ACC112 (cell line): ENCODE results near the gene ICOS.
"Not testable (repeated sequence)": the region's sequence is repeated elsewhere in the genome, so short reads cannot be mapped to it uniquely, and the experiment has no call there.

Experiments used
- H2AFZ ChIP-seq: fragments of 200-600 bp; sonication (generic); one replicate; pipeline ENCODE4 v1.6.0; 2017; ENCODE audit warnings: antibody characterized with exemption, low read length; ENCODE audit not compliant: unreplicated experiment
- H3K27ac ChIP-seq: fragments of 200-600 bp; sonication (generic); 2 replicates; pipeline ENCODE4 v1.5.1; 2014; ENCODE audit warnings: low read depth, mild to moderate bottlenecking, antibody characterized with exemption, low read length, moderate library complexity
- H3K27me3 ChIP-seq: fragments of 200-600 bp; sonication (generic); 2 replicates; pipeline ENCODE4 v1.6.1; 2014; ENCODE audit warnings: mild to moderate bottlenecking, antibody characterized with exemption, low read length, moderate library complexity, mixed read lengths; ENCODE audit not compliant: insufficient read depth
- H3K36me3 ChIP-seq: fragments of 200-600 bp; sonication (generic); 2 replicates; pipeline ENCODE4 v1.6.1; 2016; ENCODE audit warnings: mild to moderate bottlenecking, antibody characterized with exemption, low read length, moderate library complexity, mixed read lengths; ENCODE audit not compliant: insufficient read depth
- H3K4me1 ChIP-seq: fragments of 200-600 bp; sonication (generic); one replicate; pipeline ENCODE4 v1.6.1; 2016; ENCODE audit warnings: low read length, mixed read lengths; ENCODE audit not compliant: insufficient read depth, unreplicated experiment, control insufficient read depth
- H3K4me3 ChIP-seq: fragments of 200-600 bp; sonication (generic); 2 replicates; pipeline ENCODE4 v1.5.1; 2014; ENCODE audit warnings: mild to moderate bottlenecking, low read depth, low read length
- H3K79me2 ChIP-seq: fragments of 200-600 bp; sonication (generic); one replicate; pipeline ENCODE4 v1.6.0; 2016; ENCODE audit warnings: low read length; ENCODE audit not compliant: control insufficient read depth, unreplicated experiment, insufficient read depth

ICOS gene

DNA sequence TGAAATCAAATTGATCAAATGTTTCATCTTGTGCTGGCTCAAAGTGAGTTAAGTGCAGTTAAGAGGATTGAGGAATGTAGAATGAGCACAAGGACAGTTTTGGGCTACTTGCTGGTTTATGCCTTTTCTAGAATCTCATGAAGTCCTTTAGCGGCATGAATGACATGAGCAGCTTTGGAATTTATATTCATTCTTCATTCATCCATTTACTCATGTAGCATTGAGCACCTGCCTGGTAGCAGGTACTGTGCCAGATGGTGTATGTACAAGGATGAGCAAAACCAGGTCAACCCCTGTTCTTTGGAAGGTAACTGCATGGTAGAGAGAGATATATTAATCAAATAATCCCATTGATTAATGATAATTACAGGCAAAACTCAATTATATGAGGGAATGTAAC lies 1.2 kb downstream of the ICOS start:
- Histone ChIP-seq H3K4me3 (no peak overlapping the region), H3K27ac (no peak overlapping the region), H3K79me2 (no peaks in the 10 kb centered on the region), H3K27me3 (peaks cover 33% of the 10 kb centered on the region; the same call in 1 of the 2 replicates), H2AFZ (no peak overlapping the region), H3K4me1 (no peaks in the 10 kb centered on the region), H3K36me3 (no peaks in the 10 kb centered on the region)

DNA sequence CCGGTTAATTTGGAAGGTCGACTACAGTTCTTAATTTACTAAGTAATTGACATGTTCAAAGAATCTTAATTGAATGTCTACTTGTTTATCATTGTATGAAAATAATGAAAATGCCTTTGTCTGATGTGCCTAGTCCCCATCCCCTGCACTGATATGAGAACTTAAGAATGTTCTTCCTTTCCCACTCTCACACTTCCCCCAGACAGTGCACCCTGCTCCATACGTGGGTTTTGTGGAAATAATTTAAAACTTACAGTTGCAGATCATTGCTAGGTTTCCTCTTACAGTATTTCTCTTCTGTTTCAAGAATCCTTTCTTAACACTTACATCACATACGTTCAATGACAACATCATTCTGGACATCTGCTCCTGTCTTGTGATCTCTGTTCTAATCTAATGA lies 3.5 kb downstream of the ICOS start:
- Histone ChIP-seq H3K27ac (no peak overlapping the region), H3K4me1 (no peaks in the 10 kb centered on the region), H3K4me3 (no peak overlapping the region), H3K27me3 (peaks cover 40% of the 10 kb centered on the region), H2AFZ (no peak overlapping the region), H3K79me2 (no peaks in the 10 kb centered on the region), H3K36me3 (no peaks in the 10 kb centered on the region)

DNA sequence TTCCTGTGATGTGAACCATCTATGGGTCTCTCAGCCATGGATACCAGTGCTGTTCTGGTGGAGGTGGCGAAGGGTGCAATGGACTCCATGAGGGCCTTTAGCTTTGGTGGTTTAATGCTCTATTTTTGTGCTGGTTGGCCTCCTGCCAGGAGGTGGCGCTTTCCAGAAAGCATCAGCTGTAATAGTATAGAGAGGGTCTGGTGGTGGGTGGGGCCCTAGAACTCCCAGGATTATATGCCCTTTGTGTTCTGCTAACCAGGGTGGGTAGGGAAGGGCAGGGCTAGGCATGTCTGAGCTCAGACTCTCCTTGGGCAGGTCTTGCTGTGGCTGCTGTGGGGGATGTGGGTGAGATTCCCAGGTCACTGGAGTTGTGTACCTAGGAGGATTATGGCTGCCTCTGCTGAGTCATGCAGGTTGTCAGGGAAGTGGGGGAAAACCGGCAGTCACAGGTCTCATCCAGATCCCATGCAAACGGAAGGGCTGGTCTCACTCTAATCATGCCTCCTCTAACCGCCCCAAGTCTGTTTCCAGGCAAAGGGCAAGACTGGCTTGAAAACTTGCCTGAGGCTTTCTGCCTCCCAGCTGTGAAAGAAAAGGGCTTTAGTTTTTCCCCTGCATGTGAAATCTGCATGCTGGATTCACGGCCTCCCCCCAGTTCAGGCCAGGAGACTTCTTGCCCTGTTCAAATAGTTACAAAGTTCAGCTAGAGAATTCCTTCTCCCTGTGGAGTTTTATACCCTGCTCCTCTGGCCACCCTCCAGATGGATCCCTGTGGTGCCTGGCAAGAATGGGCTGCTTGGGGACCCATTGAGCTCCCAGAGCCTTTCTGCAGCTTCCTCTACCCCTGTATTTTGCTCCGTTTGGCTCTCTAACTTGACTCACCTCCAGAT lies 7.2 kb downstream of the ICOS start:
- not testable (repeated sequence) for H2AFZ ChIP-seq, H3K4me3 ChIP-seq, H3K79me2 ChIP-seq, H3K36me3 ChIP-seq, H3K27ac ChIP-seq, H3K4me1 ChIP-seq
- H3K27me3 ChIP-seq = peaks cover 39% of the 10 kb centered on the region

DNA sequence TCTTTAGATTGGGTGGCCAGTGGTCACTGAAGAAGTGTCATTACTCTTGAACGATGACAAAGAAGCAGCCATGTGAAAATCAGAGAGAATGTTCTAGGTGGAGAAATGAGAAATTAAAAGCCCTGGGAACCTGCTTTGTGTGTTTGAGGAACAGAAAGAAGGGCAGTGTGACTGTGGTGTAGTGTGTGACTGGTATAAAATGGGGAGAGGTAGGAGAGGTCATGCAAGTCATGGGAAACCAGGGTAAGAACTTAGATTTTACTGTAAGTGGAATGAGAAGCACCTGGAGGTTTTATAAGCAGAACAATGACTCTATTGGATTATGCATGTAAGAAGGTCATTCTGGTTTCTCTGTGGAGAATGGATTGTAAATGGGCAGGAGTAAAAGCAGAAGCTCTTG lies 12.2 kb downstream of the ICOS start:
- peaks cover 15% of the 10 kb centered on the region for H3K27me3 ChIP-seq
- H3K4me3 ChIP-seq = no peak overlapping the region
- H3K27ac ChIP-seq = no peak overlapping the region
- no peaks in the 10 kb centered on the region for H3K36me3 ChIP-seq
- no peaks in the 10 kb centered on the region for H3K79me2 ChIP-seq
- no peaks in the 10 kb centered on the region for H3K4me1 ChIP-seq
- H2AFZ ChIP-seq = no peak overlapping the region

DNA sequence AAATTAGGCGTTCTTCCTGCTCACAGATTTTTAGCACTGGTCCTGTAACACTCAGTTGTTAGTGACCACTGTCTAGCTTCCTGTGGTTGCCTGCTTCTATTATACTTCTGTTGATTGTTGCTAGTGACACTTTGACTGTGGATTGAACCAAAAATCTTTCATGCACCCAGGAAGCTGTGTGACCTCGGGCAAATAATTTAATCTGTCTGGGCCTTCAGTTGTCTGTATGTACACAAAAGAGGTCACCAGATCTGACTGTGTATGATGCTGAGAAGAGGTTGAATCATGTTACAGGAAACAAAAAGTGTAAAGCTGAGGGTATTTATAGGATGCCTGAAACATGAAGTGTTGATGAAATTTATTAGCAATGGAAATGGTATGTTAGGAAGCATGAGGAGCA lies 12.7 kb downstream of the ICOS start:
- no peaks in the 10 kb centered on the region for H3K79me2 ChIP-seq
- H3K4me1 ChIP-seq = no peaks in the 10 kb centered on the region
- peaks cover 14% of the 10 kb centered on the region for H3K27me3 ChIP-seq
- H3K4me3 ChIP-seq = no peak overlapping the region
- no peak overlapping the region for H3K27ac ChIP-seq
- H3K36me3 ChIP-seq = no peaks in the 10 kb centered on the region
- no peak overlapping the region for H2AFZ ChIP-seq

DNA sequence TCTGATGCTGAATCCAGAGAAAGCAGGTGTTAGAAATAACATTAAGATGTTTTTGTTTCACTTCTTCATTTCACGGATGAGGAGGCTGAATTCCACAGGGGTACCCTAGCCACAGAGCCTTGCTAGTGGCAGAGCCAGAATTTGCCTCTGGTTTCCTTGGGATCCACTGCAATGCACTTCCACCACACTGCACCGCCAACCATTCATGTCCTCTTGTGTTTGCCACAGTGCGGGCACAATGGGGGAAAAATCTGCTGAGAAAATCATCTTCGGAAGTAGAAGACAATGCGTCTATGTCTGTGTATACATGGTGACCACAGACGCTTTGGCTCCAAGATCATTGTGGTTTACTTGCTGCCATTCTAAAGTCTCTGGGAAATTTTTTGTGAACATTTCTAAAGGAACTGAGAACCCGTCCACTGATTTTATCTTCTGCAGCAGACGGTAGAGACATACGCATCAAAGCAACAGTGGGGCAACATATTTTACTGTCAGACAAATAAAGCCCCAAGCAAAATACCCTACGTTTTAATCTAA lies 14.9 kb downstream of the ICOS start:
- H3K27ac ChIP-seq = no peak overlapping the region
- H3K79me2 ChIP-seq = no peaks in the 10 kb centered on the region
- no peaks in the 10 kb centered on the region for H3K4me1 ChIP-seq
- no peaks in the 10 kb centered on the region for H3K36me3 ChIP-seq
- no peak overlapping the region for H3K4me3 ChIP-seq
- 0 out of 2 replicates have a peak, but pooled peaks cover 7% of the 10 kb centered on the region for H3K27me3 ChIP-seq
- H2AFZ ChIP-seq = no peak overlapping the region

DNA sequence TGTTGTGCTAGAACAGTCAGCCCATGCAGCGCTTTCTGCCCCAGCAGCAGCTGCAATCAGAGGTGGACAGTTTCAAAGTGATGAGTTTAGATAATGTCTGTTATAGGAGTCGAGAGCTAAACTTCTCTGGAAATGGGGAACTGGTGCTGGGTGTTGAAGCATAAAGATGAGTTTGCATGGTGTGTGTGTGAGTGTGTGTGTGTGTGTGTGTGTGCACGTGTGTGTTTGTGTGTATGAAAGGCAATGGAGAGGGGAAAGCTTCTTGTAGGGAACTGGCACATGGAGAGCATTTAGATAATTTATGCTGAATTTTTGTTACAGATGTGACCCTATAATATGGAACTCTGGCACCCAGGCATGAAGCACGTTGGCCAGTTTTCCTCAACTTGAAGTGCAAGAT lies 22.7 kb downstream of the ICOS start:
- Histone ChIP-seq H3K4me1 (no peaks in the 10 kb centered on the region), H3K79me2 (no peaks in the 10 kb centered on the region), H3K27me3 (peaks cover 19% of the 10 kb centered on the region; the same call in 1 of the 2 replicates), H2AFZ (no peak overlapping the region), H3K27ac (no peak overlapping the region), H3K4me3 (no peak overlapping the region), H3K36me3 (no peaks in the 10 kb centered on the region)

DNA sequence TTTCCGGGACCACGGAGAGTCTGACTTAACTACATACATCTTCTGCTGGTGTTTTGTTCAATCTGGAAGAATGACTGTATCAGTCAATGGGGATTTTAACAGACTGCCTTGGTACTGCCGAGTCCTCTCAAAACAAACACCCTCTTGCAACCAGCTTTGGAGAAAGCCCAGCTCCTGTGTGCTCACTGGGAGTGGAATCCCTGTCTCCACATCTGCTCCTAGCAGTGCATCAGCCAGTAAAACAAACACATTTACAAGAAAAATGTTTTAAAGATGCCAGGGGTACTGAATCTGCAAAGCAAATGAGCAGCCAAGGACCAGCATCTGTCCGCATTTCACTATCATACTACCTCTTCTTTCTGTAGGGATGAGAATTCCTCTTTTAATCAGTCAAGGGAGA lies 23.1 kb downstream of the ICOS start:
- Histone ChIP-seq H3K27ac (no peak overlapping the region), H2AFZ (no peak overlapping the region), H3K4me1 (no peaks in the 10 kb centered on the region), H3K27me3 (peaks cover 19% of the 10 kb centered on the region; the same call in 1 of the 2 replicates), H3K4me3 (no peak overlapping the region), H3K79me2 (no peaks in the 10 kb centered on the region), H3K36me3 (no peaks in the 10 kb centered on the region)

DNA sequence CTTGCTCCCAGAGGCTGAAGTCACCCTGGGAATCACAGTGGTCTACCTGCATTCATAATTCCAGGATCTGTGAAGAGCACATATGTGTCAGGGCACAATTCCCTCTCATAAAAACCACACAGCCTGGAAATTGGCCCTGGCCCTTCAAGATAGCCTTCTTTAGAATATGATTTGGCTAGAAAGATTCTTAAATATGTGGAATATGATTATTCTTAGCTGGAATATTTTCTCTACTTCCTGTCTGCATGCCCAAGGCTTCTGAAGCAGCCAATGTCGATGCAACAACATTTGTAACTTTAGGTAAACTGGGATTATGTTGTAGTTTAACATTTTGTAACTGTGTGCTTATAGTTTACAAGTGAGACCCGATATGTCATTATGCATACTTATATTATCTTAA lies 24.2 kb downstream of the ICOS start:
- H2AFZ ChIP-seq = no peak overlapping the region
- no peak overlapping the region for H3K4me3 ChIP-seq
- H3K36me3 ChIP-seq = no peaks in the 10 kb centered on the region
- H3K27ac ChIP-seq = no peak overlapping the region
- no peaks in the 10 kb centered on the region for H3K4me1 ChIP-seq
- H3K79me2 ChIP-seq = no peaks in the 10 kb centered on the region
- peaks cover 14% of the 10 kb centered on the region; the same call in 1 of the 2 replicates for H3K27me3 ChIP-seq

DNA sequence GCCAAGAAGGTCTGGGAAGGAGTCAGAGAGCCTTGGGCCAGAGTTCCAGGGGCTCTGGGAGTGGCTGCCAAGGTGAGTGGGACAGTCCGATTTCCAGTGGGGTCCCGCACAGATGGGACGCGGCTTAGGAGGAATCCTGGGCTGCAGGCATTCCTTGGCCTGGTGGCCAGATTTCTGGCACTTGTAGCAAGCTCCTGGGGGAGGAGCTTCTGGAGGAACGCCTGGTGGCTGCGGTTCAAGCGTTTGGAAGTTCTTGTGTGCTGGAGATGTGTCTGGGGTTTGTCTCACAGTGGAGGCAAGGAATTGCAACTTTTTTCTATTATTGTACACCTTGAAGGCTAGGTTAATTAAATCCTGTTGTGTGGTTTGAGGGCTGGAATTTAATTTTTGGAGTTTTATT lies 28.6 kb downstream of the ICOS start:
- H3K79me2 ChIP-seq, H3K4me1 ChIP-seq, H3K27ac ChIP-seq, H2AFZ ChIP-seq, H3K36me3 ChIP-seq, H3K4me3 ChIP-seq: not testable (repeated sequence)
- peaks cover 26% of the 10 kb centered on the region for H3K27me3 ChIP-seq

DNA sequence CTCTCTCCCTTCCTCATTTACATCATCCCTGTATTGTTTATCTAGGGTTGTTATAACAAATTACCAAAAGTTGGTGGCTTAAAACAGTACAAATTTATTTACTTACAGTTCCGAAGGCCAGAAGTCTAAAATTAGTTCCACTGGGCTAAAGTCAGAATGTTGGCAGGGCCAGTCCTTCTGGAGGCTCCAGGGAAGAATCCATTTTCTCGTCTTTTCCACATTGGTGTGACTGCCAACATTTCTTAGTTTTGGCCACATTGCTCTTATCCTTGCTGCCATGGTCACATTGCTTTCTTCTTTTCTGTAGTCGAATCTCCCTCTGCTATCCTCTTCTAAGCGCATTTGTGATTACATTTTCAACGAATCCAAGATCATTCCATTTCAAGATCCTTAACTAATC lies 34.7 kb downstream of the ICOS start:
- Histone ChIP-seq H3K4me1 (no peaks in the 10 kb centered on the region), H3K4me3 (no peak overlapping the region), H3K79me2 (no peaks in the 10 kb centered on the region), H2AFZ (no peak overlapping the region), H3K27ac (no peak overlapping the region), H3K27me3 (peaks cover 75% of the 10 kb centered on the region), H3K36me3 (no peaks in the 10 kb centered on the region)
